K562 (cell line): ENCODE results near the gene EPB41L4A. TPM values are rescaled to one million over a fixed set of nuclear protein-coding genes. Genes with fewer than 3 reads are reported as not detected.

Source experiments
- ATAC-seq: fragments of 200-7000 bp; cut with Tn5 transposase; 3 replicates; pipeline ENCODE4 v1.9.1; 2020; ENCODE audit warnings: moderate library complexity
- BruUV-seq: library from RNA; stranded (reverse); fragments of 400-500 nt; replicated peaks from 2 replicates; lab custom pipeline; 2021; lab: Mats Ljungman, UMichigan
- CTCF ChIA-PET: fragments of 300-600 bp; formaldehyde crosslinking; extraction: SDS; loops from one replicate; lab custom pipeline; 2021; ENCODE audit warnings: low intra/inter-chr PET ratio; lab: Yijun Ruan, JAX
- POLR2A ChIA-PET: fragments of 300-600, 350-650 bp; sonication (Branson Sonifier 250); formaldehyde crosslinking; extraction: SDS; loops from one replicate; lab custom pipeline; 2021; ENCODE audit warnings: antibody characterized with exemption, inconsistent platforms; lab: Yijun Ruan, JAX
- DNase-seq, 4 experiments: peaks; one replicate each; pipeline versions ENCODE4 v3.0.0 to v3.0.0-alpha.2; 2011 to 2018; ENCODE audit warnings: low spot score in 3 of 4, mixed read lengths in 3 of 4; ENCODE audit errors: extremely low read depth in 1 of 4
- FAIRE-seq: peaks from 2 replicates; lab custom pipeline; 2011; peaks lifted over from hg19 to GRCh38; lab: Jason Lieb, UNC
- H2AFZ ChIP-seq: 2 replicates; pipeline ENCODE4 v1.6.0; 2011; ENCODE audit warnings: low read depth, low read length, control low read depth, inconsistent platforms
- H3K27ac ChIP-seq: fragments of 200-600 bp; 3 replicates; pipeline ENCODE4 v1.8.0; 2011; ENCODE audit warnings: low read depth, mild to moderate bottlenecking, control low read depth, inconsistent platforms, low read length, moderate library complexity, mixed read lengths; ENCODE audit errors: extremely low read depth
- H3K27me3 ChIP-seq, 2 experiments: fragments of 300-600 bp in 1 of 2; 2 replicates in 1 of 2; 3 replicates in 1 of 2; pipeline versions ENCODE4 v1.6.0 to v1.8.0; 2011; ENCODE audit warnings: inconsistent platforms in 2 of 2, low read length in 2 of 2, mild to moderate bottlenecking in 1 of 2, mixed read lengths in 1 of 2, moderate library complexity in 1 of 2; ENCODE audit not compliant: control insufficient read depth in 2 of 2, insufficient read depth in 2 of 2
- H3K36me3 ChIP-seq: fragments of 300-600 bp; 3 replicates; pipeline ENCODE4 v1.8.0; 2011; ENCODE audit warnings: mild to moderate bottlenecking, low read length, inconsistent platforms; ENCODE audit not compliant: control insufficient read depth, insufficient read depth
- H3K4me1 ChIP-seq, 2 experiments: fragments of 200-600 bp in 1 of 2; replicated peaks in 1 of 2; 2 replicates in 1 of 2; 3 replicates in 1 of 2; pipeline versions ENCODE4 v1.5.1 to v1.8.0; 2011; ENCODE audit warnings: inconsistent platforms in 2 of 2, low read length in 2 of 2, mild to moderate bottlenecking in 1 of 2, mixed read lengths in 1 of 2, moderate library complexity in 1 of 2; ENCODE audit not compliant: control insufficient read depth in 2 of 2, insufficient read depth in 2 of 2
- H3K4me2 ChIP-seq: 2 replicates; pipeline ENCODE4 v1.6.1; 2011; ENCODE audit warnings: low read length, control low read depth, inconsistent platforms, mixed read lengths; ENCODE audit not compliant: insufficient read depth
- H3K4me3 ChIP-seq: fragments of 200-600 bp; sonication (generic), shearing (Covaris generic); 2 replicates; pipeline ENCODE4 v1.5.1; 2016; ENCODE audit warnings: control low read depth, inconsistent platforms
- H3K79me2 ChIP-seq: fragments of 200-600 bp; 3 replicates; pipeline ENCODE4 v1.8.0; 2011; ENCODE audit warnings: low read length, inconsistent platforms; ENCODE audit not compliant: control insufficient read depth, insufficient read depth
- H3K9ac ChIP-seq, 2 experiments: 2 replicates each; pipeline versions ENCODE4 v1.6.0 to v1.6.1; 2011; ENCODE audit warnings: low read depth in 2 of 2, low read length in 2 of 2, control low read depth in 1 of 2, inconsistent platforms in 1 of 2, mild to moderate bottlenecking in 1 of 2, mixed read lengths in 1 of 2; ENCODE audit not compliant: insufficient read depth in 1 of 2
- H3K9me1 ChIP-seq: one replicate; pipeline ENCODE4 v1.6.0; 2011; ENCODE audit warnings: inconsistent platforms, mild to moderate bottlenecking, low read length, moderate library complexity; ENCODE audit not compliant: control insufficient read depth, insufficient read depth
- H3K9me3 ChIP-seq: replicated peaks from 2 replicates; pipeline ENCODE4 v1.5.1; 2011; ENCODE audit warnings: low read depth, low read length, inconsistent platforms; ENCODE audit not compliant: control insufficient read depth, insufficient read depth
- H4K20me1 ChIP-seq: replicated peaks from 2 replicates; pipeline ENCODE4 v1.6.1; 2011; ENCODE audit warnings: low read length, inconsistent platforms, mixed read lengths; ENCODE audit not compliant: control insufficient read depth, insufficient read depth
- CBX1 ChIP-seq: sonication (generic); IDR thresholded peaks from 2 replicates; pipeline ENCODE4 v1.6.1; 2016; ENCODE audit warnings: antibody characterized with exemption, low read depth, mild to moderate bottlenecking
- CBX8 ChIP-seq: fragments of 200-600 bp; sonication (generic); IDR thresholded peaks from 2 replicates; pipeline ENCODE4 v1.6.1; 2012; ENCODE audit warnings: borderline replicate concordance, mixed run types, low read depth, mild to moderate bottlenecking, moderate library complexity, mixed read lengths, low read length, control low read depth, inconsistent platforms; ENCODE audit not compliant: poor library complexity, severe bottlenecking; ENCODE audit errors: extremely low read depth
- GTF2E2 ChIP-seq: fragments of 200-800 bp; sonication (Bioruptor generic); IDR thresholded peaks from 2 replicates; pipeline ENCODE4 v1.6.1; 2016; ENCODE audit warnings: missing genetic modification characterization, missing compliant biosample characterization
- IRF1 ChIP-seq: sonication (generic); formaldehyde crosslinking; IDR thresholded peaks from 2 replicates; pipeline ENCODE4 v1.8.0; 2022; ENCODE audit warnings: missing genetic modification reagents, mild to moderate bottlenecking, borderline replicate concordance
- KAT2B ChIP-seq: IDR thresholded peaks from one replicate; pipeline ENCODE4 v1.6.1; 2012; ENCODE audit warnings: low read depth, mild to moderate bottlenecking, control low read depth, inconsistent platforms, low read length, moderate library complexity
- MCM2 ChIP-seq: fragments of 450-650 bp; IDR thresholded peaks from 2 replicates; pipeline ENCODE4 v1.6.1; 2017; ENCODE audit warnings: low read depth, mild to moderate bottlenecking
- PATZ1 ChIP-seq: fragments of 250-450 bp; sonication (Bioruptor Pico); IDR thresholded peaks from 2 replicates; pipeline ENCODE4 v1.5.0; 2020; ENCODE audit warnings: mild to moderate bottlenecking, borderline replicate concordance
- PKNOX1 ChIP-seq: fragments of 450-650 bp; IDR thresholded peaks from 2 replicates; pipeline ENCODE4 v1.6.1; 2016
- RBM25 ChIP-seq: fragments of 200-400 bp; formaldehyde crosslinking; IDR thresholded peaks from 2 replicates; pipeline ENCODE4 v1.6.1; 2018; ENCODE audit warnings: low read length, low read depth, moderate library complexity; ENCODE audit not compliant: severe bottlenecking
- RFX7 ChIP-seq: fragments of 250-450 bp; sonication (Bioruptor Pico); IDR thresholded peaks from 2 replicates; pipeline ENCODE4 v1.5.1; 2021; ENCODE audit warnings: mild to moderate bottlenecking
- SIN3B ChIP-seq: fragments of 450-650 bp; IDR thresholded peaks from 2 replicates; pipeline ENCODE4 v1.6.1; 2017; ENCODE audit warnings: low read depth, mild to moderate bottlenecking, moderate library complexity
- TEAD1 ChIP-seq, 2 experiments: fragments of 450-650 bp in 1 of 2; sonication (generic) in 1 of 2; formaldehyde crosslinking; IDR thresholded peaks; 2 replicates each; pipeline versions ENCODE4 v1.4.0 to v1.8.0; 2020 to 2022; ENCODE audit warnings: mild to moderate bottlenecking in 2 of 2, missing genetic modification reagents in 1 of 2
- ZNF184 ChIP-seq: sonication (generic); formaldehyde crosslinking; IDR thresholded peaks from 2 replicates; pipeline ENCODE4 v1.5.0; 2020; ENCODE audit warnings: missing genetic modification reagents
- ZNF224 ChIP-seq: sonication (generic); formaldehyde crosslinking; IDR thresholded peaks from 2 replicates; pipeline ENCODE4 v1.8.0; 2022; ENCODE audit warnings: mild to moderate bottlenecking, missing genetic modification reagents
- ZNF3 ChIP-seq: fragments of 250-450 bp; sonication (Bioruptor Pico); IDR thresholded peaks from 2 replicates; pipeline ENCODE4 v1.5.0; 2021; ENCODE audit warnings: mild to moderate bottlenecking, moderate library complexity
- WGBS: fragments of 100-300 bp; shearing (Covaris generic); methylation state at CpG from one replicate; pipeline ENCODE4 v1.1.6; 2016; ENCODE audit warnings: low coverage, mixed read lengths; ENCODE audit not compliant: insufficient coverage; ENCODE audit errors: missing lambda C conversion rate; 5-methylcytosine and 5-hydroxymethylcytosine counted together
- in situ Hi-C: fragments of 300-500 bp; cut with MboI; formaldehyde crosslinking; loops from 4 replicates; pipeline ENCODE4 v1.15.0; 2018; ENCODE audit warnings: inconsistent platforms, mixed read lengths
- intact Hi-C: fragments of 100-400 bp; cut with micrococcal nuclease; formaldehyde crosslinking; loops from 2 replicates; pipeline ENCODE4 v1.14.2; 2022
- polyA plus RNA-seq, 8 experiments: library from polyadenylated mRNA; depleted of rRNA in 4 of 8; stranded (reverse) in 5 of 8; unstranded in 3 of 8; fragments of >200 nt; fragmentation: Nextera tagmentation in 2 of 8; fragmentation: Illumina TruSeq in 1 of 8; extraction: Ambion mirVana in 2 of 8; extraction: Trizol in 1 of 8; gene quantifications; 2 replicates each; pipeline versions ENCODE4 v1.2.1 to v1.2.3, GENCODE V29; 2011 to 2014; ENCODE audit warnings: inconsistent platforms in 1 of 8, missing spikeins in 1 of 8
- total RNA-seq, 7 experiments: library from RNA; depleted of rRNA in 6 of 7; stranded (reverse); fragments of >200 nt in 6 of 7; fragmentation: Illumina TruSeq in 2 of 7; extraction: Trizol in 2 of 7; gene quantifications; 2 replicates each; pipeline versions ENCODE4 v1.2.1 to v1.2.3, GENCODE V29; 2011 to 2021; ENCODE audit warnings: low replicate concordance in 1 of 7

EPB41L4A gene
- total and polyA plus RNA-seq, 9 of the 15 experiments (the other 6 are each of a cell fraction or from before 2014, with no cell fraction given): 0.04 to 0.35 (median 0.12) TPM; not detected in 3

GRCh38 chr5:112379542-112380325, 39.3 kb downstream of the EPB41L4A start:
- DNase-seq (no peak), ATAC-seq (no peak), FAIRE-seq (no peak)
- Histone ChIP-seq H2AFZ (no peak overlapping the region), H3K36me3 (no peaks in the 10 kb centered on the region), H3K9ac (no peak overlapping the region), H3K9me3 (no peaks in the 10 kb centered on the region), H3K4me3 (no peak overlapping the region), H3K27me3 (peaks cover 0 to 6% of the 10 kb centered on the region in 2 experiments; a peak in 2 of 5 replicates), H3K4me1 (no peaks in the 10 kb centered on the region), H3K27ac (no peak overlapping the region), H4K20me1 (no peaks in the 10 kb centered on the region), H3K79me2 (no peaks in the 10 kb centered on the region), H3K4me2 (no peak overlapping the region), H3K9me1 (no peaks in the 10 kb centered on the region)
- POLR2A ChIA-PET: no interaction called here
- BruUV-seq: no TSS peak
- intact Hi-C loops (no loop called here), in situ Hi-C loops (no loop called here)
- WGBS: 1% methylated on average over 5 of the region's 5 CpGs
- TF ChIP-seq SIN3B (no peak), MCM2 (no peak), CBX8 (no peak), ZNF224 (no peak), KAT2B (no peak), ZNF3 (no peak), RFX7 (CRISPR knock-in tag) (no peak), PKNOX1 (no peak), PATZ1 (CRISPR knock-in tag) (no peak), ZNF184 (CRISPR knock-in tag) (no peak), RBM25 (no peak), CBX1 (no peak), TEAD1 (CRISPR knock-in tag; IDR thresholded peaks at IDR 0.05) (no peak), GTF2E2 (no peak), IRF1 (CRISPR knock-in tag) (no peak)
- CTCF ChIA-PET: no interaction called here
